Activated B cell treated with CpG ODN at 0.5 μM for 24 hours (primary cell): ENCODE data around the gene ITPR3. TPM values are rescaled to one million over a fixed set of nuclear protein-coding genes. Genes with fewer than 3 reads are reported as not detected.

Source experiments
- ATAC-seq: fragments of 200-7000 bp; cut with Tn5 transposase; one replicate; pipeline ENCODE4 v1.10.0; 2021; ENCODE audit warnings: low read depth, mild to moderate bottlenecking, moderate library complexity
- CTCF ChIA-PET: fragments of 350-600 bp; sonication (Branson Sonifier 250); formaldehyde crosslinking; loops from one replicate; lab custom pipeline; 2021; ENCODE audit warnings: antibody characterized with exemption; lab: Charles Lee
- POLR2A ChIA-PET: fragments of 350-600 bp; sonication (Branson Sonifier 250); formaldehyde crosslinking; loops from one replicate; lab custom pipeline; 2021; ENCODE audit warnings: antibody characterized with exemption; lab: Charles Lee
- DNase-seq: peaks from one replicate; pipeline ENCODE4 v3.0.0; 2022
- H3K27ac Mint-ChIP-seq: one replicate; pipeline ENCODE4 v1.8.0; 2020; ENCODE audit warnings: mixed read lengths
- H3K27me3 Mint-ChIP-seq: one replicate; pipeline ENCODE4 v1.8.0; 2021; ENCODE audit warnings: mixed read lengths
- H3K36me3 Mint-ChIP-seq: one replicate; pipeline ENCODE4 v1.8.0; 2021; ENCODE audit warnings: low read depth, mixed read lengths
- H3K4me1 Mint-ChIP-seq: one replicate; pipeline ENCODE4 v1.8.0; 2021; ENCODE audit warnings: mixed read lengths
- H3K4me3 Mint-ChIP-seq: one replicate; pipeline ENCODE4 v1.8.0; 2020; ENCODE audit warnings: mild to moderate bottlenecking, mixed read lengths
- H3K9me3 Mint-ChIP-seq: one replicate; pipeline ENCODE4 v1.8.0; 2020; ENCODE audit warnings: mixed read lengths
- intact Hi-C: fragments of 100-400 bp; cut with micrococcal nuclease; formaldehyde crosslinking; loops from one replicate; pipeline ENCODE4 v1.15.1; 2024
- total RNA-seq: library from RNA; stranded (reverse); gene quantifications from 2 replicates; pipeline ENCODE4 v1.2.3, GENCODE V29; 2022
- TF ChIP-seq, protein P1 (sequence below): fragments of 200-600 bp; IDR thresholded peaks from one replicate; pipeline ENCODE4 v1.8.0; 2022; ENCODE audit warnings: antibody characterized with exemption, mild to moderate bottlenecking

Gene ITPR3
- total RNA-seq, 1 donor from 2014 or later, result 35.5 TPM

GRCh38 chr6:33621711-33622388 is 728 bp downstream of the ITPR3 start:
- H3K4me1 Mint-ChIP-seq, result peaks cover 47% of the 10 kb centered on the region

GRCh38 chr6:33622456-33623431 is 1.6 kb downstream of the ITPR3 start:
- H3K36me3 Mint-ChIP-seq, result peaks cover 18% of the 10 kb centered on the region
- ChIA-PET POLR2A (interaction anchor here (0.7 to 3.6 kb wide), 10 partner anchors 9 to 89 kb away, joined by 3 to 37 read pairs (median 11); partner anchors contain the start of genes BAK1 and UQCC2), CTCF (interaction anchor here (1.4 to 1.8 kb wide), 2 partner anchors 32 to 33 kb away, joined by 4 to 9 read pairs; no protein-coding TSS in a partner anchor)
- ATAC-seq (no peak), DNase-seq (no peak)
- peaks cover 53% of the 10 kb centered on the region for H3K4me1 Mint-ChIP-seq
- no peaks in the 10 kb centered on the region for H3K9me3 Mint-ChIP-seq
- peak overlapping the region; percentile 73 for H3K27ac Mint-ChIP-seq
- H3K27me3 Mint-ChIP-seq, result no peaks in the 10 kb centered on the region
- intact Hi-C loops, result loop anchor here (5.0 kb wide), 1 partner anchor 90 kb away; the partner anchor contains the start of gene UQCC2
- H3K4me3 Mint-ChIP-seq, result peak overlapping the region; percentile 89
- TF ChIP-seq, protein P1, sequence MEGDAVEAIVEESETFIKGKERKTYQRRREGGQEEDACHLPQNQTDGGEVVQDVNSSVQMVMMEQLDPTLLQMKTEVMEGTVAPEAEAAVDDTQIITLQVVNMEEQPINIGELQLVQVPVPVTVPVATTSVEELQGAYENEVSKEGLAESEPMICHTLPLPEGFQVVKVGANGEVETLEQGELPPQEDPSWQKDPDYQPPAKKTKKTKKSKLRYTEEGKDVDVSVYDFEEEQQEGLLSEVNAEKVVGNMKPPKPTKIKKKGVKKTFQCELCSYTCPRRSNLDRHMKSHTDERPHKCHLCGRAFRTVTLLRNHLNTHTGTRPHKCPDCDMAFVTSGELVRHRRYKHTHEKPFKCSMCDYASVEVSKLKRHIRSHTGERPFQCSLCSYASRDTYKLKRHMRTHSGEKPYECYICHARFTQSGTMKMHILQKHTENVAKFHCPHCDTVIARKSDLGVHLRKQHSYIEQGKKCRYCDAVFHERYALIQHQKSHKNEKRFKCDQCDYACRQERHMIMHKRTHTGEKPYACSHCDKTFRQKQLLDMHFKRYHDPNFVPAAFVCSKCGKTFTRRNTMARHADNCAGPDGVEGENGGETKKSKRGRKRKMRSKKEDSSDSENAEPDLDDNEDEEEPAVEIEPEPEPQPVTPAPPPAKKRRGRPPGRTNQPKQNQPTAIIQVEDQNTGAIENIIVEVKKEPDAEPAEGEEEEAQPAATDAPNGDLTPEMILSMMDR, result no peak

More at GRCh38 chr6:33621711-33622388, 728 bp downstream of the ITPR3 start:
- H3K9me3 Mint-ChIP-seq, result no peaks in the 10 kb centered on the region
- intact Hi-C loops, result loop anchor here (1.0 to 5.0 kb wide), 4 partner anchors 10 to 90 kb away; partner anchors contain the start of gene UQCC2
- ChIA-PET CTCF (interaction anchor here (0.8 to 1.8 kb wide), 3 partner anchors 15 to 32 kb away, joined by 4 to 9 read pairs (median 7); no protein-coding TSS in a partner anchor), POLR2A (interaction anchor here (0.5 to 3.6 kb wide), 17 partner anchors 8 to 294 kb away, joined by 4 to 37 read pairs (median 9); partner anchors contain the start of genes BAK1 and UQCC2)
- peak overlapping the region; percentile 89 for H3K4me3 Mint-ChIP-seq
- ATAC-seq (peak; percentile 26), DNase-seq (peak; percentile 39)
- H3K27ac Mint-ChIP-seq, result peak overlapping the region; percentile 73
- H3K36me3 Mint-ChIP-seq, result peaks cover 13% of the 10 kb centered on the region
- H3K27me3 Mint-ChIP-seq, result no peaks in the 10 kb centered on the region
- TF ChIP-seq, protein P1, result no peak

- H3K4me3 Mint-ChIP-seq, result peak overlapping the region; percentile 89
- TF ChIP-seq, protein P1, result no peak
- DNase-seq (no peak), ATAC-seq (no peak)
- peaks cover 64% of the 10 kb centered on the region for H3K4me1 Mint-ChIP-seq
- H3K9me3 Mint-ChIP-seq, result no peaks in the 10 kb centered on the region
- intact Hi-C loops, result loop anchor here (5.0 kb wide), 1 partner anchor 88 kb away; the partner anchor contains the start of gene UQCC2
- H3K27me3 Mint-ChIP-seq, result no peaks in the 10 kb centered on the region
- H3K27ac Mint-ChIP-seq, result peak overlapping the region; percentile 53
- H3K36me3 Mint-ChIP-seq, result peaks cover 18% of the 10 kb centered on the region
- ChIA-PET CTCF (no interaction called here), POLR2A (interaction anchor here (2.4 kb wide), 1 partner anchor 87 kb away, joined by 6 read pairs; the partner anchor contains the start of gene UQCC2)
Measured at GRCh38 chr6:33623895-33624381, 2.8 kb downstream of the ITPR3 start.

GRCh38 chr6:33624856-33625255 is 3.7 kb downstream of the ITPR3 start:
- Mint-ChIP-seq H3K4me3 (no peak overlapping the region), H3K27me3 (no peaks in the 10 kb centered on the region), H3K27ac (no peak overlapping the region), H3K9me3 (no peaks in the 10 kb centered on the region), H3K4me1 (peaks cover 61% of the 10 kb centered on the region), H3K36me3 (peaks cover 18% of the 10 kb centered on the region)
- POLR2A ChIA-PET, result interaction anchor here (0.6 to 1.4 kb wide), 2 partner anchors 13 to 37 kb away, joined by 3 to 7 read pairs; no protein-coding TSS in a partner anchor
- DNase-seq, result no peak
- CTCF ChIA-PET, result no interaction called here
- no peak for ATAC-seq
- TF ChIP-seq, protein P1, result no peak
- intact Hi-C loops, result loop anchor here (5.0 kb wide), 1 partner anchor 87 kb away; the partner anchor contains the start of gene UQCC2
